GM12878 (cell line): ENCODE measurements around the gene TNFRSF6B. TPM values are rescaled to one million over a fixed set of nuclear protein-coding genes. Genes with fewer than 3 reads are reported as not detected.

ENCODE experiments used
- BCL11A ChIP-seq: IDR thresholded peaks from 2 replicates; pipeline ENCODE4 v1.6.1; 2011; ENCODE audit warnings: low read depth, low read length
- ESRRA ChIP-seq: IDR thresholded peaks from 2 replicates; pipeline ENCODE4 v1.6.1; 2012; ENCODE audit warnings: mild to moderate bottlenecking, low read length, improper control_type of control experiment
- FOXK2 ChIP-seq: fragments of 450-650 bp; IDR thresholded peaks from 2 replicates; pipeline ENCODE4 v1.6.1; 2017; ENCODE audit warnings: mild to moderate bottlenecking, moderate library complexity
- HDAC2 ChIP-seq: fragments of 200-600 bp; sonication (generic); IDR thresholded peaks from 2 replicates; pipeline ENCODE4 v1.6.1; 2017
- KAT2A ChIP-seq: conservative IDR thresholded peaks from 2 replicates; pipeline ENCODE4 v1.6.1; 2011; ENCODE audit warnings: low read depth, low read length; ENCODE audit not compliant: control insufficient read depth
- NFIC ChIP-seq: IDR thresholded peaks from 2 replicates; pipeline ENCODE4 v1.6.1; 2012; ENCODE audit warnings: low read depth, mild to moderate bottlenecking, inconsistent platforms, low read length, moderate library complexity
- TCF12 ChIP-seq: IDR thresholded peaks from 2 replicates; pipeline ENCODE4 v1.6.1; 2011; ENCODE audit warnings: low read depth, mild to moderate bottlenecking, low read length
- polyA plus RNA-seq, 11 experiments: library from polyadenylated mRNA; depleted of rRNA in 4 of 11; unstranded in 6 of 11; stranded (reverse) in 5 of 11; fragments of >200 nt; fragmentation: Nextera tagmentation in 4 of 11; fragmentation: Illumina TruSeq in 1 of 11; extraction: Ambion mirVana in 4 of 11; extraction: Trizol in 1 of 11; gene quantifications; 1 replicate in 1 of 11; 2 replicates in 10 of 11; pipeline versions ENCODE4 v1.2.1 to v1.2.3, GENCODE V29; 2011 to 2016; ENCODE audit warnings: inconsistent platforms in 2 of 11, missing spikeins in 2 of 11, low read depth in 1 of 11
- total RNA-seq, 4 experiments: library from RNA; depleted of rRNA in 3 of 4; stranded (reverse); fragments of >200 nt in 3 of 4; fragmentation: Illumina TruSeq in 1 of 4; extraction: Trizol in 1 of 4; gene quantifications; 2 replicates each; pipeline versions ENCODE4 v1.2.1 to v1.2.3, GENCODE V29; 2013 to 2021
- TF ChIP-seq, protein P1 (sequence below): IDR thresholded peaks from 2 replicates; pipeline ENCODE4 v1.6.1; 2012; ENCODE audit warnings: mild to moderate bottlenecking, low read depth, low read length
- TF ChIP-seq, protein P2 (sequence below): fragments of 450-650 bp; IDR thresholded peaks from 2 replicates; pipeline ENCODE4 v1.6.1; 2017; ENCODE audit warnings: mild to moderate bottlenecking
- TF ChIP-seq, protein P3 (sequence below): fragments of 450-650 bp; IDR thresholded peaks from 2 replicates; pipeline ENCODE4 v1.6.1; 2016; ENCODE audit warnings: mild to moderate bottlenecking, moderate library complexity, borderline replicate concordance
- TF ChIP-seq, protein P4 (sequence below): fragments of 150-350 bp; IDR thresholded peaks from 2 replicates; pipeline ENCODE4 v1.6.1; 2016; ENCODE audit warnings: low read depth, low read length
- TF ChIP-seq, protein P5 (sequence below): fragments of 450-650 bp; conservative IDR thresholded peaks from 2 replicates; pipeline ENCODE4 v1.6.1; 2017; ENCODE audit warnings: mild to moderate bottlenecking, moderate library complexity

The TNFRSF6B gene
- total and polyA plus RNA-seq, 10 of the 15 experiments (the other 5 are each of a cell fraction or from before 2014, with no cell fraction given): 0.67 to 2.2 (median 1.8) TPM; not detected in 7

DNA sequence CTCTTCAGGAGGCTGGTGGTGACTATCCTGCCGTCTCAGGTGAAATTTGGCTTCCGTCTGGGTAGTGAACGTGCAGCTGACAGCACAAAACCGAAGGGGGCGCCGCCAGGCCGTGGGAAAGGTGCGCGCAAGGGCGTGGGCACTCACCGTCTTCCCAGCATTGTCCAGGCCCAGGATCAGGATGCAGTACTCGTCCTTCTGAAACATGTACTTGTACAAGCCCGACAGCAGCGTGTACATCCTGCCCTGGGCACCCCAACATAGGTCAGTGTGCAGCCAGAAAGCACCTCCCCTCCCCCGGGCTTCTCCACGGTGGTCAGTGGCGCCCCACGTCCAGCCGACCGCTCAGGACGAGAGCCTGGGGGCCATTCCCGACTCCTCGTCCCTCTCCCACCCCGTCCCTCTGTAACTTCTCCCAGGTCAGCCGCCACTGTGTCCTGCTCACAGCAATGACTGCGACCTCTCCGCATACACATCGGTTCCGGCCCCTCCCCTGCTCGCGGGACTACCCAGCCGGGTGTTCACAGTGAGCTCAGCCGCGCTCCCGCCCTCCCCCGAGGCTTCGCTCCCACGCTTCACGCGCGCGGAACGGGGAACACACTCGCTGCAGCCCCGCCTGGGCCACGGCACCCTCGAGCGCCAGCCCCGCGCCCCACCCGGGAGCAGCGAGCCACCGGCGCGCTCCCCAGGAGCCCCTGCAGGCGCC lies 10.6 kb downstream of the TNFRSF6B start (continued):
- TF ChIP-seq NFIC (no peak), KAT2A (no peak), BCL11A (no peak), HDAC2 (no peak), ESRRA (no peak), TCF12 (no peak), FOXK2 (no peak; the same call in 1 of the 2 replicates)
- TF ChIP-seq, protein P1, sequence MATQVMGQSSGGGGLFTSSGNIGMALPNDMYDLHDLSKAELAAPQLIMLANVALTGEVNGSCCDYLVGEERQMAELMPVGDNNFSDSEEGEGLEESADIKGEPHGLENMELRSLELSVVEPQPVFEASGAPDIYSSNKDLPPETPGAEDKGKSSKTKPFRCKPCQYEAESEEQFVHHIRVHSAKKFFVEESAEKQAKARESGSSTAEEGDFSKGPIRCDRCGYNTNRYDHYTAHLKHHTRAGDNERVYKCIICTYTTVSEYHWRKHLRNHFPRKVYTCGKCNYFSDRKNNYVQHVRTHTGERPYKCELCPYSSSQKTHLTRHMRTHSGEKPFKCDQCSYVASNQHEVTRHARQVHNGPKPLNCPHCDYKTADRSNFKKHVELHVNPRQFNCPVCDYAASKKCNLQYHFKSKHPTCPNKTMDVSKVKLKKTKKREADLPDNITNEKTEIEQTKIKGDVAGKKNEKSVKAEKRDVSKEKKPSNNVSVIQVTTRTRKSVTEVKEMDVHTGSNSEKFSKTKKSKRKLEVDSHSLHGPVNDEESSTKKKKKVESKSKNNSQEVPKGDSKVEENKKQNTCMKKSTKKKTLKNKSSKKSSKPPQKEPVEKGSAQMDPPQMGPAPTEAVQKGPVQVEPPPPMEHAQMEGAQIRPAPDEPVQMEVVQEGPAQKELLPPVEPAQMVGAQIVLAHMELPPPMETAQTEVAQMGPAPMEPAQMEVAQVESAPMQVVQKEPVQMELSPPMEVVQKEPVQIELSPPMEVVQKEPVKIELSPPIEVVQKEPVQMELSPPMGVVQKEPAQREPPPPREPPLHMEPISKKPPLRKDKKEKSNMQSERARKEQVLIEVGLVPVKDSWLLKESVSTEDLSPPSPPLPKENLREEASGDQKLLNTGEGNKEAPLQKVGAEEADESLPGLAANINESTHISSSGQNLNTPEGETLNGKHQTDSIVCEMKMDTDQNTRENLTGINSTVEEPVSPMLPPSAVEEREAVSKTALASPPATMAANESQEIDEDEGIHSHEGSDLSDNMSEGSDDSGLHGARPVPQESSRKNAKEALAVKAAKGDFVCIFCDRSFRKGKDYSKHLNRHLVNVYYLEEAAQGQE: no peak
- TF ChIP-seq, protein P2, sequence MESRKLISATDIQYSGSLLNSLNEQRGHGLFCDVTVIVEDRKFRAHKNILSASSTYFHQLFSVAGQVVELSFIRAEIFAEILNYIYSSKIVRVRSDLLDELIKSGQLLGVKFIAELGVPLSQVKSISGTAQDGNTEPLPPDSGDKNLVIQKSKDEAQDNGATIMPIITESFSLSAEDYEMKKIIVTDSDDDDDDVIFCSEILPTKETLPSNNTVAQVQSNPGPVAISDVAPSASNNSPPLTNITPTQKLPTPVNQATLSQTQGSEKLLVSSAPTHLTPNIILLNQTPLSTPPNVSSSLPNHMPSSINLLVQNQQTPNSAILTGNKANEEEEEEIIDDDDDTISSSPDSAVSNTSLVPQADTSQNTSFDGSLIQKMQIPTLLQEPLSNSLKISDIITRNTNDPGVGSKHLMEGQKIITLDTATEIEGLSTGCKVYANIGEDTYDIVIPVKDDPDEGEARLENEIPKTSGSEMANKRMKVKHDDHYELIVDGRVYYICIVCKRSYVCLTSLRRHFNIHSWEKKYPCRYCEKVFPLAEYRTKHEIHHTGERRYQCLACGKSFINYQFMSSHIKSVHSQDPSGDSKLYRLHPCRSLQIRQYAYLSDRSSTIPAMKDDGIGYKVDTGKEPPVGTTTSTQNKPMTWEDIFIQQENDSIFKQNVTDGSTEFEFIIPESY: no peak
- TF ChIP-seq, protein P3, sequence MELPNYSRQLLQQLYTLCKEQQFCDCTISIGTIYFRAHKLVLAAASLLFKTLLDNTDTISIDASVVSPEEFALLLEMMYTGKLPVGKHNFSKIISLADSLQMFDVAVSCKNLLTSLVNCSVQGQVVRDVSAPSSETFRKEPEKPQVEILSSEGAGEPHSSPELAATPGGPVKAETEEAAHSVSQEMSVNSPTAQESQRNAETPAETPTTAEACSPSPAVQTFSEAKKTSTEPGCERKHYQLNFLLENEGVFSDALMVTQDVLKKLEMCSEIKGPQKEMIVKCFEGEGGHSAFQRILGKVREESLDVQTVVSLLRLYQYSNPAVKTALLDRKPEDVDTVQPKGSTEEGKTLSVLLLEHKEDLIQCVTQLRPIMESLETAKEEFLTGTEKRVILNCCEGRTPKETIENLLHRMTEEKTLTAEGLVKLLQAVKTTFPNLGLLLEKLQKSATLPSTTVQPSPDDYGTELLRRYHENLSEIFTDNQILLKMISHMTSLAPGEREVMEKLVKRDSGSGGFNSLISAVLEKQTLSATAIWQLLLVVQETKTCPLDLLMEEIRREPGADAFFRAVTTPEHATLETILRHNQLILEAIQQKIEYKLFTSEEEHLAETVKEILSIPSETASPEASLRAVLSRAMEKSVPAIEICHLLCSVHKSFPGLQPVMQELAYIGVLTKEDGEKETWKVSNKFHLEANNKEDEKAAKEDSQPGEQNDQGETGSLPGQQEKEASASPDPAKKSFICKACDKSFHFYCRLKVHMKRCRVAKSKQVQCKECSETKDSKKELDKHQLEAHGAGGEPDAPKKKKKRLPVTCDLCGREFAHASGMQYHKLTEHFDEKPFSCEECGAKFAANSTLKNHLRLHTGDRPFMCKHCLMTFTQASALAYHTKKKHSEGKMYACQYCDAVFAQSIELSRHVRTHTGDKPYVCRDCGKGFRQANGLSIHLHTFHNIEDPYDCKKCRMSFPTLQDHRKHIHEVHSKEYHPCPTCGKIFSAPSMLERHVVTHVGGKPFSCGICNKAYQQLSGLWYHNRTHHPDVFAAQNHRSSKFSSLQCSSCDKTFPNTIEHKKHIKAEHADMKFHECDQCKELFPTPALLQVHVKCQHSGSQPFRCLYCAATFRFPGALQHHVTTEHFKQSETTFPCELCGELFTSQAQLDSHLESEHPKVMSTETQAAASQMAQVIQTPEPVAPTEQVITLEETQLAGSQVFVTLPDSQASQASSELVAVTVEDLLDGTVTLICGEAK: no peak
- TF ChIP-seq, protein P4, sequence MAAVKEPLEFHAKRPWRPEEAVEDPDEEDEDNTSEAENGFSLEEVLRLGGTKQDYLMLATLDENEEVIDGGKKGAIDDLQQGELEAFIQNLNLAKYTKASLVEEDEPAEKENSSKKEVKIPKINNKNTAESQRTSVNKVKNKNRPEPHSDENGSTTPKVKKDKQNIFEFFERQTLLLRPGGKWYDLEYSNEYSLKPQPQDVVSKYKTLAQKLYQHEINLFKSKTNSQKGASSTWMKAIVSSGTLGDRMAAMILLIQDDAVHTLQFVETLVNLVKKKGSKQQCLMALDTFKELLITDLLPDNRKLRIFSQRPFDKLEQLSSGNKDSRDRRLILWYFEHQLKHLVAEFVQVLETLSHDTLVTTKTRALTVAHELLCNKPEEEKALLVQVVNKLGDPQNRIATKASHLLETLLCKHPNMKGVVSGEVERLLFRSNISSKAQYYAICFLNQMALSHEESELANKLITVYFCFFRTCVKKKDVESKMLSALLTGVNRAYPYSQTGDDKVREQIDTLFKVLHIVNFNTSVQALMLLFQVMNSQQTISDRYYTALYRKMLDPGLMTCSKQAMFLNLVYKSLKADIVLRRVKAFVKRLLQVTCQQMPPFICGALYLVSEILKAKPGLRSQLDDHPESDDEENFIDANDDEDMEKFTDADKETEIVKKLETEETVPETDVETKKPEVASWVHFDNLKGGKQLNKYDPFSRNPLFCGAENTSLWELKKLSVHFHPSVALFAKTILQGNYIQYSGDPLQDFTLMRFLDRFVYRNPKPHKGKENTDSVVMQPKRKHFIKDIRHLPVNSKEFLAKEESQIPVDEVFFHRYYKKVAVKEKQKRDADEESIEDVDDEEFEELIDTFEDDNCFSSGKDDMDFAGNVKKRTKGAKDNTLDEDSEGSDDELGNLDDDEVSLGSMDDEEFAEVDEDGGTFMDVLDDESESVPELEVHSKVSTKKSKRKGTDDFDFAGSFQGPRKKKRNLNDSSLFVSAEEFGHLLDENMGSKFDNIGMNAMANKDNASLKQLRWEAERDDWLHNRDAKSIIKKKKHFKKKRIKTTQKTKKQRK: no peak
- TF ChIP-seq, protein P5, sequence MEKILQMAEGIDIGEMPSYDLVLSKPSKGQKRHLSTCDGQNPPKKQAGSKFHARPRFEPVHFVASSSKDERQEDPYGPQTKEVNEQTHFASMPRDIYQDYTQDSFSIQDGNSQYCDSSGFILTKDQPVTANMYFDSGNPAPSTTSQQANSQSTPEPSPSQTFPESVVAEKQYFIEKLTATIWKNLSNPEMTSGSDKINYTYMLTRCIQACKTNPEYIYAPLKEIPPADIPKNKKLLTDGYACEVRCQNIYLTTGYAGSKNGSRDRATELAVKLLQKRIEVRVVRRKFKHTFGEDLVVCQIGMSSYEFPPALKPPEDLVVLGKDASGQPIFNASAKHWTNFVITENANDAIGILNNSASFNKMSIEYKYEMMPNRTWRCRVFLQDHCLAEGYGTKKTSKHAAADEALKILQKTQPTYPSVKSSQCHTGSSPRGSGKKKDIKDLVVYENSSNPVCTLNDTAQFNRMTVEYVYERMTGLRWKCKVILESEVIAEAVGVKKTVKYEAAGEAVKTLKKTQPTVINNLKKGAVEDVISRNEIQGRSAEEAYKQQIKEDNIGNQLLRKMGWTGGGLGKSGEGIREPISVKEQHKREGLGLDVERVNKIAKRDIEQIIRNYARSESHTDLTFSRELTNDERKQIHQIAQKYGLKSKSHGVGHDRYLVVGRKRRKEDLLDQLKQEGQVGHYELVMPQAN: no peak; the same call in 1 of the 2 replicates
